GM23338 (cell line): ENCODE data around the gene RAP1GDS1. TPM values are rescaled to one million over a fixed set of nuclear protein-coding genes. Genes with fewer than 3 reads are reported as not detected.
"Not testable (repeated sequence)": the region's sequence is repeated elsewhere in the genome, so short reads cannot be mapped to it uniquely, and the experiment has no call there.

Experiments
- ATAC-seq: fragments of 200-7000 bp; cut with Tn5 transposase; 3 replicates; pipeline ENCODE4 v1.9.1; 2020
- DNase-seq: peaks from one replicate; pipeline ENCODE4 v3.0.0-alpha.2; 2015; ENCODE audit warnings: low spot score
- H2AFZ ChIP-seq: fragments of 200-600 bp; sonication (generic); 2 replicates; pipeline ENCODE4 v1.8.0; 2016; ENCODE audit warnings: antibody characterized with exemption, mild to moderate bottlenecking, moderate library complexity
- H3F3A ChIP-seq: fragments of 200-600 bp; sonication (generic); replicated peaks from 2 replicates; pipeline ENCODE4 v1.8.0; 2017; ENCODE audit warnings: antibody characterized with exemption, mixed run types, low read depth
- H3K27ac ChIP-seq: fragments of 200-600 bp; sonication (generic); 2 replicates; pipeline ENCODE4 v1.6.1; 2016; ENCODE audit warnings: low read depth
- H3K27me3 ChIP-seq: fragments of 200-600 bp; sonication (generic); 2 replicates; pipeline ENCODE4 v1.8.0; 2016; ENCODE audit warnings: mild to moderate bottlenecking, mixed run types, moderate library complexity; ENCODE audit not compliant: insufficient read depth
- H3K36me3 ChIP-seq: fragments of 200-600 bp; sonication (generic); 2 replicates; pipeline ENCODE4 v1.8.0; 2016; ENCODE audit warnings: mild to moderate bottlenecking; ENCODE audit not compliant: insufficient read depth
- H3K4me1 ChIP-seq: fragments of 200-600 bp; sonication (generic); 2 replicates; pipeline ENCODE4 v1.8.0; 2016; ENCODE audit warnings: mild to moderate bottlenecking, moderate library complexity; ENCODE audit not compliant: insufficient read depth
- H3K4me2 ChIP-seq: fragments of 200-600 bp; sonication (generic); 2 replicates; pipeline ENCODE4 v1.7.1; 2017; ENCODE audit warnings: mixed run types
- H3K4me3 ChIP-seq: fragments of 200-600 bp; sonication (generic); 2 replicates; pipeline ENCODE4 v1.6.1; 2016; ENCODE audit warnings: mixed run types
- H3K79me2 ChIP-seq: fragments of 200-600 bp; sonication (generic); replicated peaks from 2 replicates; pipeline ENCODE4 v1.8.0; 2017; ENCODE audit warnings: mild to moderate bottlenecking; ENCODE audit not compliant: insufficient read depth
- H3K9me2 ChIP-seq: fragments of 200-600 bp; sonication (generic); 2 replicates; pipeline ENCODE4 v1.8.0; 2017; ENCODE audit not compliant: insufficient read depth
- H4K20me1 ChIP-seq: fragments of 200-600 bp; sonication (generic); replicated peaks from 2 replicates; pipeline ENCODE4 v1.8.0; 2017; ENCODE audit warnings: mild to moderate bottlenecking; ENCODE audit not compliant: insufficient read depth
- H3K27ac Mint-ChIP-seq: 2 replicates; pipeline ENCODE4 v1.8.0; 2020; ENCODE audit warnings: inconsistent platforms, mild to moderate bottlenecking, moderate library complexity, mixed read lengths
- H3K27me3 Mint-ChIP-seq: 3 replicates; pipeline ENCODE4 v1.8.0; 2022; ENCODE audit warnings: low read depth, mild to moderate bottlenecking, moderate library complexity, mixed read lengths, inconsistent platforms; ENCODE audit not compliant: insufficient read depth, poor library complexity
- H3K36me3 Mint-ChIP-seq: 3 replicates; pipeline ENCODE4 v1.8.0; 2021; ENCODE audit warnings: low read depth, mild to moderate bottlenecking, inconsistent platforms, moderate library complexity, mixed read lengths
- H3K4me1 Mint-ChIP-seq: 3 replicates; pipeline ENCODE4 v1.8.0; 2020; ENCODE audit warnings: mild to moderate bottlenecking, inconsistent platforms, mixed read lengths
- H3K4me3 Mint-ChIP-seq: 3 replicates; pipeline ENCODE4 v1.8.0; 2021; ENCODE audit warnings: moderate library complexity, mild to moderate bottlenecking, inconsistent platforms, mixed read lengths
- H3K9me3 Mint-ChIP-seq: 3 replicates; pipeline ENCODE4 v1.8.0; 2020; ENCODE audit warnings: moderate library complexity, mild to moderate bottlenecking, inconsistent platforms, mixed read lengths
- EZH2 ChIP-seq: fragments of 200-600 bp; sonication (generic); IDR thresholded peaks from one replicate; pipeline ENCODE4 v1.8.0; 2017; ENCODE audit warnings: antibody characterized with exemption, mild to moderate bottlenecking, low read depth; ENCODE audit not compliant: unreplicated experiment
- EZH2phosphoT487 ChIP-seq: fragments of 200-600 bp; sonication (generic); IDR thresholded peaks from one replicate; pipeline ENCODE4 v1.8.1; 2018; ENCODE audit warnings: antibody characterized with exemption; ENCODE audit not compliant: unreplicated experiment
- JUNB ChIP-seq: IDR thresholded peaks from one replicate; pipeline ENCODE4 v1.6.1; 2016; ENCODE audit warnings: antibody characterized with exemption; ENCODE audit not compliant: unreplicated experiment
- POLR2AphosphoS5 ChIP-seq: IDR thresholded peaks from 2 replicates; pipeline ENCODE4 v1.6.1; 2016; ENCODE audit warnings: antibody characterized with exemption, low read depth
- STAT1 ChIP-seq: IDR thresholded peaks from one replicate; pipeline ENCODE4 v1.6.1; 2016; ENCODE audit warnings: antibody characterized with exemption; ENCODE audit not compliant: unreplicated experiment
- ZNF114 ChIP-seq: fragments of 250-450 bp; sonication (Bioruptor Pico); IDR thresholded peaks from 2 replicates; pipeline ENCODE4 v1.5.0; 2020; ENCODE audit warnings: mild to moderate bottlenecking, moderate library complexity
- ZNF331 ChIP-seq: fragments of 250-450 bp; sonication (Bioruptor Pico); IDR thresholded peaks from 2 replicates; pipeline ENCODE4 v1.5.0; 2020; ENCODE audit warnings: low read depth, mild to moderate bottlenecking, moderate library complexity
- polyA plus RNA-seq: library from polyadenylated mRNA; unstranded; fragments of >200 nt; fragmentation: Nextera tagmentation; extraction: Ambion mirVana; gene quantifications from 2 replicates; pipeline ENCODE4 v1.2.1, GENCODE V29; 2016
- total RNA-seq: library from RNA; depleted of rRNA; stranded (reverse); fragments of >200 nt; shearing (Covaris generic); gene quantifications from 2 replicates; pipeline ENCODE4 v1.2.3, GENCODE V29; 2014
- TF ChIP-seq, protein P1 (sequence below): IDR thresholded peaks from one replicate; pipeline ENCODE4 v1.6.1; 2018; ENCODE audit warnings: antibody characterized with exemption; ENCODE audit not compliant: unreplicated experiment
- TF ChIP-seq, protein P2 (sequence below): IDR thresholded peaks from 2 replicates; pipeline ENCODE4 v1.6.1; 2016; ENCODE audit warnings: antibody characterized with exemption
- TF ChIP-seq, protein P3 (sequence below), 2 experiments: fragments of 200-600 bp in 1 of 2; sonication (generic) in 1 of 2; conservative IDR thresholded peaks; 2 replicates each; pipeline versions ENCODE4 v1.5.1 to v1.6.1; 2016 to 2017; ENCODE audit warnings: antibody characterized with exemption in 2 of 2, low read depth in 2 of 2, mild to moderate bottlenecking in 2 of 2, moderate library complexity in 1 of 2

The RAP1GDS1 gene
- total and polyA plus RNA-seq, 2 experiments from 2014 or later: 23.7 to 32.4 TPM

DNA sequence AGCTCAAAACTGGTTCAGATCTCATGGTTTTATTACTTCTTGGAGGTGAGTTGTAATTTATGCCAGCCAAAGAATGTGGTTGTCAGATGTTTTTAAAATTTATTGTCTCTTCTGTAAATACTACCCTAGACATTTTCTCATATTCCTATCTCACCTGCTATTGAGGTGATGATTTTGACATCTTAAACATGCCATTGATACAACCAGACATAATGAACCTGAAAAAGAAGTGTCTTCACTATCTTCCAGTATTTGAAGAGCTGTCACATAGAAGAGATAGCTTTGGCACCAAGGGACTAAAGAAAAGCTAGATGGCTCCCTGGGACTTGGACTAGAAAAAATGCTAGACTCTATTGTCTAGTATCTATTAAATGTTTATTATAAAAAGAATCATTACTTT is 155.7 kb downstream of the RAP1GDS1 start (continued):
- TF ChIP-seq, protein P1, sequence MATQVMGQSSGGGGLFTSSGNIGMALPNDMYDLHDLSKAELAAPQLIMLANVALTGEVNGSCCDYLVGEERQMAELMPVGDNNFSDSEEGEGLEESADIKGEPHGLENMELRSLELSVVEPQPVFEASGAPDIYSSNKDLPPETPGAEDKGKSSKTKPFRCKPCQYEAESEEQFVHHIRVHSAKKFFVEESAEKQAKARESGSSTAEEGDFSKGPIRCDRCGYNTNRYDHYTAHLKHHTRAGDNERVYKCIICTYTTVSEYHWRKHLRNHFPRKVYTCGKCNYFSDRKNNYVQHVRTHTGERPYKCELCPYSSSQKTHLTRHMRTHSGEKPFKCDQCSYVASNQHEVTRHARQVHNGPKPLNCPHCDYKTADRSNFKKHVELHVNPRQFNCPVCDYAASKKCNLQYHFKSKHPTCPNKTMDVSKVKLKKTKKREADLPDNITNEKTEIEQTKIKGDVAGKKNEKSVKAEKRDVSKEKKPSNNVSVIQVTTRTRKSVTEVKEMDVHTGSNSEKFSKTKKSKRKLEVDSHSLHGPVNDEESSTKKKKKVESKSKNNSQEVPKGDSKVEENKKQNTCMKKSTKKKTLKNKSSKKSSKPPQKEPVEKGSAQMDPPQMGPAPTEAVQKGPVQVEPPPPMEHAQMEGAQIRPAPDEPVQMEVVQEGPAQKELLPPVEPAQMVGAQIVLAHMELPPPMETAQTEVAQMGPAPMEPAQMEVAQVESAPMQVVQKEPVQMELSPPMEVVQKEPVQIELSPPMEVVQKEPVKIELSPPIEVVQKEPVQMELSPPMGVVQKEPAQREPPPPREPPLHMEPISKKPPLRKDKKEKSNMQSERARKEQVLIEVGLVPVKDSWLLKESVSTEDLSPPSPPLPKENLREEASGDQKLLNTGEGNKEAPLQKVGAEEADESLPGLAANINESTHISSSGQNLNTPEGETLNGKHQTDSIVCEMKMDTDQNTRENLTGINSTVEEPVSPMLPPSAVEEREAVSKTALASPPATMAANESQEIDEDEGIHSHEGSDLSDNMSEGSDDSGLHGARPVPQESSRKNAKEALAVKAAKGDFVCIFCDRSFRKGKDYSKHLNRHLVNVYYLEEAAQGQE: no peak
- TF ChIP-seq ZNF331 (CRISPR knock-in tag) (no peak), ZNF114 (no peak)

DNA sequence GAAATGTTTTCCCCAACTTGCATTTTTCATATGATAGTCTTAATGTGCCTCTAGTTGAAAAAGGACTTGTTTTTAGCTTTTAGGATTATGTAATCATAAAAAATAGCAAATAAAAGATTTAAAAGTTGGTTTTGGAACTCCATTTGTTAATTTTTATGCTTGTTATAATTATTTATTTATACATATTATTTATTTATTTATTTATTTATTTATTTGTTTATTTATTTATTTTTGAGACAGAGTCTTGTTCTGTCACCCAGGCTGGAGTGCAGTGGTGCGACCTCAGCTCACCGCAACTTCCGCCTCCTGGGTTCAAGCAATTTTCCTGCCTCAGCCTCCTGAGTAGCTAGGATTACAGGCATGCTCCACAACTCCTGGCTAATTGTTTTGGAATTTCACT is 159.0 kb downstream of the RAP1GDS1 start:
- H3K27ac ChIP-seq, H3K4me3 Mint-ChIP-seq, H3K4me2 ChIP-seq, H3K27me3 ChIP-seq, H3K4me1 Mint-ChIP-seq, H3K9me2 ChIP-seq, H3K36me3 ChIP-seq, H3K4me1 ChIP-seq, H4K20me1 ChIP-seq, H3K27me3 Mint-ChIP-seq, H3K4me3 ChIP-seq, DNase-seq, H2AFZ ChIP-seq, ATAC-seq, H3K79me2 ChIP-seq, H3F3A ChIP-seq, H3K27ac Mint-ChIP-seq: not testable (repeated sequence)
- Mint-ChIP-seq H3K9me3 (peaks cover 12% of the 10 kb centered on the region), H3K36me3 (peaks cover 37% of the 10 kb centered on the region)

DNA sequence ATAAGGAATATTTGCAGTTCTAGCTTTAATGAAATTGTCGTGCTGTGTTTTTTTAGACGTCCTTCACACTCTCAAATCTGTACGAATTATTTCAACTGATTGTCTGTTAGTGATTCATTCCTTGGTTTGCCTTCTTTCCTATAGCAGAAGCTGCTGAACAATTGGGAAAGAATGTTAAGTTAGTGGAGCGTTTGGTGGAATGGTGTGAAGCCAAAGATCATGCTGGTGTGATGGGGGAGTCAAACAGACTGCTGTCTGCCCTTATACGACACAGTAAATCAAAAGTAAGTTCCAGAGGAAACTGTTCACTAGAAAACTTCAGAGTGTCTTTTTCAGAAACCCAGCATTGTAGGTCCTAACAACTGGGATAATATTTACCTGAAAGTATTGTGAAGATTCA is 159.9 kb downstream of the RAP1GDS1 start:
- Mint-ChIP-seq H3K27me3 (no peaks in the 10 kb centered on the region), H3K36me3 (peaks cover 46% of the 10 kb centered on the region), H3K9me3 (peaks cover 19% of the 10 kb centered on the region), H3K27ac (no peak overlapping the region), H3K4me3 (no peak overlapping the region), H3K4me1 (no peaks in the 10 kb centered on the region)
- Histone ChIP-seq H4K20me1 (no peaks in the 10 kb centered on the region), H2AFZ (no peak overlapping the region), H3K27me3 (no peaks in the 10 kb centered on the region), H3K4me2 (no peak overlapping the region), H3K27ac (no peak overlapping the region), H3K36me3 (no peaks in the 10 kb centered on the region), H3K4me1 (no peaks in the 10 kb centered on the region), H3K4me3 (no peak overlapping the region), H3F3A (no peaks in the 10 kb centered on the region), H3K79me2 (no peaks in the 10 kb centered on the region), H3K9me2 (no peaks in the 10 kb centered on the region)
- DNase-seq (no peak), ATAC-seq (no peak)
- TF ChIP-seq POLR2AphosphoS5: no peak
- no peak for TF ChIP-seq STAT1
- no peak for TF ChIP-seq EZH2phosphoT487
- TF ChIP-seq, protein P2, sequence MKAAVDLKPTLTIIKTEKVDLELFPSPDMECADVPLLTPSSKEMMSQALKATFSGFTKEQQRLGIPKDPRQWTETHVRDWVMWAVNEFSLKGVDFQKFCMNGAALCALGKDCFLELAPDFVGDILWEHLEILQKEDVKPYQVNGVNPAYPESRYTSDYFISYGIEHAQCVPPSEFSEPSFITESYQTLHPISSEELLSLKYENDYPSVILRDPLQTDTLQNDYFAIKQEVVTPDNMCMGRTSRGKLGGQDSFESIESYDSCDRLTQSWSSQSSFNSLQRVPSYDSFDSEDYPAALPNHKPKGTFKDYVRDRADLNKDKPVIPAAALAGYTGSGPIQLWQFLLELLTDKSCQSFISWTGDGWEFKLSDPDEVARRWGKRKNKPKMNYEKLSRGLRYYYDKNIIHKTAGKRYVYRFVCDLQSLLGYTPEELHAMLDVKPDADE: no peak
- TF ChIP-seq EZH2: no peak
- TF ChIP-seq, protein P1: no peak
- TF ChIP-seq ZNF331 (CRISPR knock-in tag): no peak
- TF ChIP-seq ZNF114: no peak
- TF ChIP-seq JUNB: no peak
- TF ChIP-seq, protein P3, sequence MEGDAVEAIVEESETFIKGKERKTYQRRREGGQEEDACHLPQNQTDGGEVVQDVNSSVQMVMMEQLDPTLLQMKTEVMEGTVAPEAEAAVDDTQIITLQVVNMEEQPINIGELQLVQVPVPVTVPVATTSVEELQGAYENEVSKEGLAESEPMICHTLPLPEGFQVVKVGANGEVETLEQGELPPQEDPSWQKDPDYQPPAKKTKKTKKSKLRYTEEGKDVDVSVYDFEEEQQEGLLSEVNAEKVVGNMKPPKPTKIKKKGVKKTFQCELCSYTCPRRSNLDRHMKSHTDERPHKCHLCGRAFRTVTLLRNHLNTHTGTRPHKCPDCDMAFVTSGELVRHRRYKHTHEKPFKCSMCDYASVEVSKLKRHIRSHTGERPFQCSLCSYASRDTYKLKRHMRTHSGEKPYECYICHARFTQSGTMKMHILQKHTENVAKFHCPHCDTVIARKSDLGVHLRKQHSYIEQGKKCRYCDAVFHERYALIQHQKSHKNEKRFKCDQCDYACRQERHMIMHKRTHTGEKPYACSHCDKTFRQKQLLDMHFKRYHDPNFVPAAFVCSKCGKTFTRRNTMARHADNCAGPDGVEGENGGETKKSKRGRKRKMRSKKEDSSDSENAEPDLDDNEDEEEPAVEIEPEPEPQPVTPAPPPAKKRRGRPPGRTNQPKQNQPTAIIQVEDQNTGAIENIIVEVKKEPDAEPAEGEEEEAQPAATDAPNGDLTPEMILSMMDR (conservative IDR thresholded peaks at IDR 0.05; ENCODE audit: low read depth in 2 of 2): no peak
